HepG2 (cell line): Measurements from ENCODE around the gene AGAP1. TPM values are rescaled to one million over a fixed set of nuclear protein-coding genes. Genes with fewer than 3 reads are reported as not detected.

ENCODE experiments used
- ATAC-seq: fragments of 200-7000 bp; cut with Tn5 transposase; 3 replicates; pipeline ENCODE4 v1.9.1; 2020; ENCODE audit warnings: mild to moderate bottlenecking, moderate library complexity
- BruUV-seq: library from RNA; stranded (reverse); fragments of 400-500 nt; replicated peaks from 2 replicates; lab custom pipeline; 2021; lab: Mats Ljungman, UMichigan
- CTCF ChIA-PET: fragments of 300-600 bp; formaldehyde crosslinking; extraction: SDS; loops from one replicate; lab custom pipeline; 2021; ENCODE audit warnings: low total read pairs, inconsistent platforms, low intra/inter-chr PET ratio; lab: Yijun Ruan, JAX
- POLR2A ChIA-PET: fragments of 350-600 bp; sonication (Branson Sonifier 250); formaldehyde crosslinking; loops from one replicate; lab custom pipeline; 2020; ENCODE audit warnings: antibody characterized with exemption, inconsistent platforms; lab: Yijun Ruan, JAX
- DNase-seq: peaks from one replicate; pipeline ENCODE4 v3.0.0-alpha.2; 2015; ENCODE audit warnings: low spot score
- FAIRE-seq: peaks from 3 replicates; lab custom pipeline; 2011; peaks lifted over from hg19 to GRCh38; lab: Jason Lieb, UNC
- H2AFZ ChIP-seq: one replicate; pipeline ENCODE4 v1.6.1; 2011; ENCODE audit warnings: low read length, inconsistent platforms
- H3K27ac ChIP-seq: fragments of 300-600 bp; 3 replicates; pipeline ENCODE4 v1.8.0; 2011; ENCODE audit warnings: mixed run types, mild to moderate bottlenecking, mixed read lengths, low read length, inconsistent platforms; ENCODE audit not compliant: insufficient read depth; ENCODE audit errors: extremely low read length
- H3K27me3 ChIP-seq, 2 experiments: fragments of 200-600 bp in 1 of 2; 2 replicates in 1 of 2; 3 replicates in 1 of 2; pipeline versions ENCODE4 v1.6.0 to v1.8.0; 2011; ENCODE audit warnings: low read length in 2 of 2, mild to moderate bottlenecking in 2 of 2, moderate library complexity in 2 of 2, inconsistent platforms in 1 of 2; ENCODE audit not compliant: insufficient read depth in 2 of 2, control insufficient read depth in 1 of 2
- H3K36me3 ChIP-seq, 2 experiments: fragments of 200-600 bp in 1 of 2; replicated peaks in 1 of 2; 2 replicates in 1 of 2; 3 replicates in 1 of 2; pipeline versions ENCODE4 v1.5.1 to v1.8.0; 2011; ENCODE audit warnings: low read length in 2 of 2, inconsistent platforms in 1 of 2; ENCODE audit not compliant: insufficient read depth in 2 of 2, control insufficient read depth in 1 of 2
- H3K4me1 ChIP-seq: 2 replicates; pipeline ENCODE4 v1.5.1; 2012; ENCODE audit warnings: low read length, inconsistent platforms; ENCODE audit not compliant: insufficient read depth
- H3K4me2 ChIP-seq: 2 replicates; pipeline ENCODE4 v1.6.0; 2011; ENCODE audit warnings: low read depth, low read length, inconsistent platforms
- H3K4me3 ChIP-seq, 3 experiments: fragments of 200-600 bp in 1 of 3; sonication (generic), shearing (Covaris generic) in 1 of 3; replicated peaks in 1 of 3; 2 replicates each; pipeline ENCODE4 v1.5.1; 2011 to 2016; ENCODE audit warnings: low read length in 3 of 3, inconsistent platforms in 2 of 3, low read depth in 2 of 3, mild to moderate bottlenecking in 2 of 3, control low read depth in 1 of 3, mixed read lengths in 1 of 3; ENCODE audit not compliant: insufficient read depth in 1 of 3
- H3K79me2 ChIP-seq: one replicate; pipeline ENCODE4 v1.6.1; 2011; ENCODE audit warnings: low read length, inconsistent platforms; ENCODE audit not compliant: insufficient read depth
- H3K9ac ChIP-seq: 2 replicates; pipeline ENCODE4 v1.6.0; 2011; ENCODE audit warnings: mild to moderate bottlenecking, low read depth, low read length, inconsistent platforms; ENCODE audit not compliant: insufficient read depth
- H3K9me3 ChIP-seq: 2 replicates; pipeline ENCODE4 v1.5.1; 2012; ENCODE audit warnings: mild to moderate bottlenecking, low read length
- H4K20me1 ChIP-seq: 2 replicates; pipeline ENCODE4 v1.6.0; 2011; ENCODE audit warnings: inconsistent platforms, mild to moderate bottlenecking, low read length, moderate library complexity; ENCODE audit not compliant: insufficient read depth
- ARNT ChIP-seq: fragments of 450-650 bp; IDR thresholded peaks from 2 replicates; pipeline ENCODE4 v1.6.1; 2017
- GATAD2A ChIP-seq: IDR thresholded peaks from 2 replicates; pipeline ENCODE4 v1.6.1; 2016
- KDM5A ChIP-seq: fragments of 200-600 bp; sonication (generic); IDR thresholded peaks from 2 replicates; pipeline ENCODE4 v1.7.0; 2018; ENCODE audit warnings: antibody characterized with exemption, mild to moderate bottlenecking, low read length, borderline replicate concordance
- MIXL1 ChIP-seq: IDR thresholded peaks from 2 replicates; pipeline ENCODE4 v1.6.1; 2016
- PPARG ChIP-seq: conservative IDR thresholded peaks from 2 replicates; pipeline ENCODE4 v1.6.1; 2016; ENCODE audit warnings: missing biosample characterization, missing genetic modification reagents
- RBM39 ChIP-seq: fragments of 200-400 bp; formaldehyde crosslinking; IDR thresholded peaks from one replicate; pipeline ENCODE4 v1.6.1; 2018; ENCODE audit warnings: antibody characterized with exemption, mild to moderate bottlenecking, low read depth, low read length; ENCODE audit not compliant: poor library complexity, severe bottlenecking
- SNAI1 ChIP-seq: sonication (generic); formaldehyde crosslinking; IDR thresholded peaks from 2 replicates; pipeline ENCODE4 v1.5.0; 2020; ENCODE audit warnings: mild to moderate bottlenecking, missing genetic modification reagents, borderline replicate concordance
- SOX13 ChIP-seq, 3 experiments: fragments of 450-650 bp in 1 of 3; sonication (generic) in 1 of 3; formaldehyde crosslinking in 1 of 3; IDR thresholded peaks in 2 of 3; conservative IDR thresholded peaks in 1 of 3; 2 replicates each; pipeline versions ENCODE4 v1.5.0 to v1.6.1; 2016 to 2020; ENCODE audit warnings: antibody characterized with exemption in 1 of 3, mild to moderate bottlenecking in 1 of 3, missing compliant biosample characterization in 1 of 3, missing genetic modification reagents in 1 of 3, moderate library complexity in 1 of 3
- SRY ChIP-seq: sonication (generic); formaldehyde crosslinking; IDR thresholded peaks from 2 replicates; pipeline ENCODE4 v1.8.0; 2022; ENCODE audit warnings: mild to moderate bottlenecking, missing genetic modification reagents
- ZNF414 ChIP-seq: sonication (generic); formaldehyde crosslinking; IDR thresholded peaks from 2 replicates; pipeline ENCODE4 v1.5.0; 2020; ENCODE audit warnings: missing genetic modification reagents
- ZNF468 ChIP-seq: sonication (generic); formaldehyde crosslinking; IDR thresholded peaks from 2 replicates; pipeline ENCODE4 v1.8.0; 2022; ENCODE audit warnings: mild to moderate bottlenecking, moderate library complexity, missing genetic modification reagents
- ZNF557 ChIP-seq: sonication (generic); formaldehyde crosslinking; IDR thresholded peaks from 2 replicates; pipeline ENCODE4 v1.4.0; 2020; ENCODE audit warnings: missing genetic modification reagents
- ZNF672 ChIP-seq: sonication (generic); formaldehyde crosslinking; IDR thresholded peaks from 2 replicates; pipeline ENCODE4 v1.8.1; 2022; ENCODE audit warnings: missing genetic modification reagents
- WGBS: methylation state at CpG from one replicate; pipeline ENCODE4 v1.1.6; 2017; ENCODE audit warnings: low lambda C conversion rate; 5-methylcytosine and 5-hydroxymethylcytosine counted together
- in situ Hi-C: cut with HindIII; loops from 2 replicates; pipeline ENCODE4 v1.10.0; 2017; ENCODE audit warnings: low pct_unique_long_range_greater_than_20kb; ENCODE audit not compliant: extremely low pct_ligation_motif_present
- intact Hi-C: fragments of 100-400 bp; cut with micrococcal nuclease; formaldehyde crosslinking; loops from one replicate; pipeline ENCODE4 v1.10.0; 2022; ENCODE audit not compliant: unreplicated experiment
- polyA plus RNA-seq, 8 experiments: library from polyadenylated mRNA; depleted of rRNA in 3 of 8; stranded (reverse) in 7 of 8; unstranded in 1 of 8; fragments of >200 nt; fragmentation: Illumina TruSeq in 4 of 8; extraction: Trizol in 4 of 8; gene quantifications; 2 replicates each; pipeline versions ENCODE4 v1.2.1 to v1.2.3, GENCODE V29; 2011 to 2016; ENCODE audit warnings: low read depth in 4 of 8, missing spikeins in 1 of 8, mixed read lengths in 1 of 8; ENCODE audit not compliant: insufficient read depth in 1 of 8
- total RNA-seq, 5 experiments: library from RNA; depleted of rRNA; stranded (reverse); fragments of >200 nt; fragmentation: Illumina TruSeq; extraction: Trizol; gene quantifications; 2 replicates each; pipeline ENCODE4 v1.2.3, GENCODE V29; 2016; ENCODE audit warnings: low read depth in 1 of 5
- TF ChIP-seq, protein P1 (sequence below): sonication (generic); formaldehyde crosslinking; IDR thresholded peaks from 2 replicates; pipeline ENCODE4 v1.9.0; 2021; ENCODE audit warnings: missing genetic modification reagents, borderline replicate concordance

The AGAP1 gene
- total and polyA plus RNA-seq, 2 of the 13 experiments (the other 11 are each of a cell fraction or from before 2014, with no cell fraction given) = 21.2 to 32.7 TPM

DNA sequence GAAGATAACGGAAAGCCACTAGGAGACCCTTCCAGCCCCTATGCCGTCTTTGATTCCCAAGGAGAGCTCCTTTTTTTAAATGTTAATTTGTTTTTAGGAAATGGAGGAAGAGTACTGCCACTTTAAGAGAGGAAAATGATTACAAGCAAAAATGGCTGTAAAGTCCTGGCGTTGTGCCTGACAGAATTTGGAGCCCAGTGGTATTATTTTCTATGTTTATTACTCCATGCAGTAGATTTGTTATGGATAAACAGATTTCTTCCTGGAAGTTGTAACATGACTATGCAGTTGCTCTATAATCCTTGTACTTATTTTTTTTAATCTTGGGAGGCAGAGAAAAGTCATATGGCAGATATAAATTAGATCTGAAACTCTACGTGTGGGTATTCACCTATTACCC lies 533.0 kb downstream of the AGAP1 start:
- Histone ChIP-seq H3K4me1 (no peaks in the 10 kb centered on the region), H3K4me3 (no peak overlapping the region), H3K79me2 (no peaks in the 10 kb centered on the region), H4K20me1 (no peaks in the 10 kb centered on the region), H3K36me3 (peaks cover 0 to 1% of the 10 kb centered on the region in 2 experiments; a peak in 3 of 5 replicates), H3K27ac (no peak overlapping the region), H3K9me3 (no peaks in the 10 kb centered on the region), H3K4me2 (no peak overlapping the region), H2AFZ (no peak overlapping the region), H3K9ac (no peak overlapping the region), H3K27me3 (no peaks in the 10 kb centered on the region)
- 98% methylated on average over 4 of the region's 4 CpGs for WGBS
- no peak for DNase-seq
- POLR2A ChIA-PET = no interaction called here
- BruUV-seq = no TSS peak
- CTCF ChIA-PET = no interaction called here
- intact Hi-C loops = no loop called here
- no peak for ATAC-seq
- TF ChIP-seq SOX13 (IDR thresholded peaks at IDR 0.05) = no peak
- TF ChIP-seq SOX13 (CRISPR knock-in tag; conservative IDR thresholded peaks at IDR 0.05 in 1 of 2, IDR thresholded peaks at IDR 0.05 in 1 of 2) = no peak
- no peak for TF ChIP-seq ZNF557 (CRISPR knock-in tag)
- TF ChIP-seq RBM39 = no peak
- TF ChIP-seq ZNF468 (CRISPR knock-in tag) = no peak
- TF ChIP-seq MIXL1 = no peak
- TF ChIP-seq GATAD2A (CRISPR knock-in tag) = no peak
- TF ChIP-seq, protein P1, sequence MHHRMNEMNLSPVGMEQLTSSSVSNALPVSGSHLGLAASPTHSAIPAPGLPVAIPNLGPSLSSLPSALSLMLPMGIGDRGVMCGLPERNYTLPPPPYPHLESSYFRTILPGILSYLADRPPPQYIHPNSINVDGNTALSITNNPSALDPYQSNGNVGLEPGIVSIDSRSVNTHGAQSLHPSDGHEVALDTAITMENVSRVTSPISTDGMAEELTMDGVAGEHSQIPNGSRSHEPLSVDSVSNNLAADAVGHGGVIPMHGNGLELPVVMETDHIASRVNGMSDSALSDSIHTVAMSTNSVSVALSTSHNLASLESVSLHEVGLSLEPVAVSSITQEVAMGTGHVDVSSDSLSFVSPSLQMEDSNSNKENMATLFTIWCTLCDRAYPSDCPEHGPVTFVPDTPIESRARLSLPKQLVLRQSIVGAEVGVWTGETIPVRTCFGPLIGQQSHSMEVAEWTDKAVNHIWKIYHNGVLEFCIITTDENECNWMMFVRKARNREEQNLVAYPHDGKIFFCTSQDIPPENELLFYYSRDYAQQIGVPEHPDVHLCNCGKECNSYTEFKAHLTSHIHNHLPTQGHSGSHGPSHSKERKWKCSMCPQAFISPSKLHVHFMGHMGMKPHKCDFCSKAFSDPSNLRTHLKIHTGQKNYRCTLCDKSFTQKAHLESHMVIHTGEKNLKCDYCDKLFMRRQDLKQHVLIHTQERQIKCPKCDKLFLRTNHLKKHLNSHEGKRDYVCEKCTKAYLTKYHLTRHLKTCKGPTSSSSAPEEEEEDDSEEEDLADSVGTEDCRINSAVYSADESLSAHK = no peak
- TF ChIP-seq SRY = no peak
- TF ChIP-seq ZNF414 (CRISPR knock-in tag) = no peak
- no peak for TF ChIP-seq PPARG (CRISPR knock-in tag)
- TF ChIP-seq SNAI1 = no peak
- no peak for TF ChIP-seq ZNF672 (CRISPR knock-in tag)
- no peak for TF ChIP-seq ARNT
- no peak for TF ChIP-seq KDM5A
- FAIRE-seq = no peak
- in situ Hi-C loops = no loop called here
